Neural cell (in vitro differentiated cells): ENCODE results near the gene CNRIP1. TPM values are rescaled to one million over a fixed set of nuclear protein-coding genes. Genes with fewer than 3 reads are reported as not detected.

Source experiments
- H2AFZ ChIP-seq: fragments of 200-600, 300-800 bp; sonication (generic), shearing (Covaris generic); 2 replicates; pipeline ENCODE4 v1.6.0; 2014; ENCODE audit warnings: low read depth, mild to moderate bottlenecking, antibody characterized with exemption, low read length, moderate library complexity
- H3F3A ChIP-seq: fragments of 200-600 bp; shearing (Covaris generic); 2 replicates; pipeline ENCODE4 v1.6.1; 2016; ENCODE audit warnings: mild to moderate bottlenecking, moderate library complexity, mixed read lengths, antibody characterized with exemption, low read length; ENCODE audit not compliant: insufficient read depth, poor library complexity, severe bottlenecking
- H3K27ac ChIP-seq: fragments of 200-600, 300-800 bp; sonication (generic), shearing (Covaris generic); 2 replicates; pipeline ENCODE4 v1.5.1; 2014; ENCODE audit warnings: mild to moderate bottlenecking, low read length, moderate library complexity
- H3K27me3 ChIP-seq: fragments of 300-800, 200-600 bp; sonication (generic), shearing (Covaris generic); 2 replicates; pipeline ENCODE4 v1.6.0; 2014; ENCODE audit warnings: mild to moderate bottlenecking, low read depth, low read length, moderate library complexity; ENCODE audit not compliant: insufficient read depth
- H3K36me3 ChIP-seq: fragments of 300-800, 200-600 bp; sonication (generic), shearing (Covaris generic); 2 replicates; pipeline ENCODE4 v1.5.1; 2014; ENCODE audit warnings: mild to moderate bottlenecking, antibody characterized with exemption, low read length, moderate library complexity; ENCODE audit not compliant: insufficient read depth
- H3K4me2 ChIP-seq: fragments of 300-800, 200-600 bp; sonication (generic), shearing (Covaris generic); 2 replicates; pipeline ENCODE4 v1.6.0; 2014; ENCODE audit warnings: mild to moderate bottlenecking, low read length
- H3K4me3 ChIP-seq: fragments of 300-800, 200-600 bp; sonication (generic), shearing (Covaris generic); 2 replicates; pipeline ENCODE4 v1.5.1; 2014; ENCODE audit warnings: mild to moderate bottlenecking, low read length, moderate library complexity
- H3K79me2 ChIP-seq: fragments of 200-600 bp; shearing (Covaris generic); replicated peaks from 2 replicates; pipeline ENCODE4 v1.6.0; 2014; ENCODE audit warnings: mild to moderate bottlenecking, low read length, moderate library complexity; ENCODE audit not compliant: insufficient read depth
- H3K9ac ChIP-seq: fragments of 300-800, 200-600 bp; sonication (generic), shearing (Covaris generic); 2 replicates; pipeline ENCODE4 v1.6.1; 2016; ENCODE audit warnings: mild to moderate bottlenecking, low read length, mixed read lengths
- H3K9me2 ChIP-seq: fragments of 200-600 bp; shearing (Covaris generic); 2 replicates; pipeline ENCODE4 v1.6.1; 2016; ENCODE audit warnings: mild to moderate bottlenecking, low read length, mixed read lengths; ENCODE audit not compliant: insufficient read depth
- H3K9me3 ChIP-seq: fragments of 200-600, 300-800 bp; sonication (generic), shearing (Covaris generic); 2 replicates; pipeline ENCODE4 v1.6.1; 2016; ENCODE audit warnings: mild to moderate bottlenecking, mixed run types, low read length, moderate library complexity, mixed read lengths
- H4K20me1 ChIP-seq: fragments of 200-600 bp; shearing (Covaris generic); 2 replicates; pipeline ENCODE4 v1.6.1; 2016; ENCODE audit warnings: mild to moderate bottlenecking, mixed run types; ENCODE audit not compliant: insufficient read depth
- EP300 ChIP-seq: fragments of 450-650 bp; conservative IDR thresholded peaks from 2 replicates; pipeline ENCODE4 v1.6.1; 2014; ENCODE audit warnings: antibody characterized with exemption, mild to moderate bottlenecking, moderate library complexity; ENCODE audit not compliant: poor library complexity, severe bottlenecking
- EZH2 ChIP-seq: fragments of 200-600, 300-800 bp; shearing (Covaris generic), sonication (generic); IDR thresholded peaks from 2 replicates; pipeline ENCODE4 v1.6.1; 2014; ENCODE audit warnings: antibody characterized with exemption, low read length, borderline replicate concordance, mild to moderate bottlenecking; ENCODE audit not compliant: insufficient read depth, poor library complexity, severe bottlenecking
- MXI1 ChIP-seq: fragments of 450-650 bp; conservative IDR thresholded peaks from 2 replicates; pipeline ENCODE4 v1.6.1; 2014; ENCODE audit warnings: antibody characterized with exemption, mild to moderate bottlenecking; ENCODE audit not compliant: poor library complexity, severe bottlenecking
- POLR2AphosphoS5 ChIP-seq: IDR thresholded peaks from 2 replicates; pipeline ENCODE4 v1.6.1; 2012
- RAD21 ChIP-seq: fragments of 450-650 bp; conservative IDR thresholded peaks from 2 replicates; pipeline ENCODE4 v1.6.1; 2014; ENCODE audit warnings: antibody characterized with exemption, mild to moderate bottlenecking, moderate library complexity
- SMC3 ChIP-seq: fragments of 450-650 bp; conservative IDR thresholded peaks from 2 replicates; pipeline ENCODE4 v1.6.1; 2014; ENCODE audit warnings: antibody characterized with exemption, mild to moderate bottlenecking, moderate library complexity; ENCODE audit not compliant: poor library complexity
- TAF1 ChIP-seq: IDR thresholded peaks from 2 replicates; pipeline ENCODE4 v1.6.1; 2012; ENCODE audit warnings: low read depth
- polyA plus RNA-seq: library from polyadenylated mRNA; depleted of rRNA; stranded (reverse); fragments of >200 nt; gene quantifications from 2 replicates; pipeline ENCODE4 v1.2.3, GENCODE V29; 2014
- TF ChIP-seq, protein P1 (sequence below): fragments of 450-650 bp; IDR thresholded peaks from 2 replicates; pipeline ENCODE4 v1.5.1; 2014; ENCODE audit warnings: antibody characterized with exemption, mild to moderate bottlenecking, moderate library complexity; ENCODE audit not compliant: poor library complexity, severe bottlenecking
- TF ChIP-seq, protein P2 (sequence below): IDR thresholded peaks from 2 replicates; pipeline ENCODE4 v1.6.1; 2012; ENCODE audit warnings: borderline replicate concordance

CNRIP1 gene
- polyA plus RNA-seq, 1 donor from 2014 or later = 28.2 TPM

DNA sequence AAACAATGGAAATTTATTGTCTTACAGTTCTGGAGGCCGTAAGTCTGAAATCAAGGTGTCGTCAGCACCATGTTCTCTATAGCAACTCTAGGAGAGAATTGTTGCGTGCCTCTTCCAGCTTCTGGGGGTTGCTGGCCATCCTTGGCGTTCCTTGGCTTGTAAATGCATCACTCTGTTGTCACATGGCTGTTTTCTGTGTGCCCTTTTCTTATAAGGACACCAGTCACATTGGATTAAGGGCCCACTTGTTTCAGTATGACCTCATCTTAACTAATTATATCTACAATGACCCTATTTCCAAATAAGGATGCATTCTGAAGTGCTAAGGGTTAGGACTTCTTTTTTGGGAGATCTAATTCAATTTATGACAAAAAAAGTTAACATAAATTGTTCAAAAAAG lies 44.0 kb upstream of the CNRIP1 start:
- Histone ChIP-seq H3K4me3 (no peak overlapping the region), H4K20me1 (no peaks in the 10 kb centered on the region)
- TF ChIP-seq TAF1 (no peak), MXI1 (no peak), EP300 (no peak), EZH2 (no peak), RAD21 (no peak), SMC3 (no peak), POLR2AphosphoS5 (no peak)
- TF ChIP-seq, protein P1, sequence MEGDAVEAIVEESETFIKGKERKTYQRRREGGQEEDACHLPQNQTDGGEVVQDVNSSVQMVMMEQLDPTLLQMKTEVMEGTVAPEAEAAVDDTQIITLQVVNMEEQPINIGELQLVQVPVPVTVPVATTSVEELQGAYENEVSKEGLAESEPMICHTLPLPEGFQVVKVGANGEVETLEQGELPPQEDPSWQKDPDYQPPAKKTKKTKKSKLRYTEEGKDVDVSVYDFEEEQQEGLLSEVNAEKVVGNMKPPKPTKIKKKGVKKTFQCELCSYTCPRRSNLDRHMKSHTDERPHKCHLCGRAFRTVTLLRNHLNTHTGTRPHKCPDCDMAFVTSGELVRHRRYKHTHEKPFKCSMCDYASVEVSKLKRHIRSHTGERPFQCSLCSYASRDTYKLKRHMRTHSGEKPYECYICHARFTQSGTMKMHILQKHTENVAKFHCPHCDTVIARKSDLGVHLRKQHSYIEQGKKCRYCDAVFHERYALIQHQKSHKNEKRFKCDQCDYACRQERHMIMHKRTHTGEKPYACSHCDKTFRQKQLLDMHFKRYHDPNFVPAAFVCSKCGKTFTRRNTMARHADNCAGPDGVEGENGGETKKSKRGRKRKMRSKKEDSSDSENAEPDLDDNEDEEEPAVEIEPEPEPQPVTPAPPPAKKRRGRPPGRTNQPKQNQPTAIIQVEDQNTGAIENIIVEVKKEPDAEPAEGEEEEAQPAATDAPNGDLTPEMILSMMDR = no peak
- TF ChIP-seq, protein P2, sequence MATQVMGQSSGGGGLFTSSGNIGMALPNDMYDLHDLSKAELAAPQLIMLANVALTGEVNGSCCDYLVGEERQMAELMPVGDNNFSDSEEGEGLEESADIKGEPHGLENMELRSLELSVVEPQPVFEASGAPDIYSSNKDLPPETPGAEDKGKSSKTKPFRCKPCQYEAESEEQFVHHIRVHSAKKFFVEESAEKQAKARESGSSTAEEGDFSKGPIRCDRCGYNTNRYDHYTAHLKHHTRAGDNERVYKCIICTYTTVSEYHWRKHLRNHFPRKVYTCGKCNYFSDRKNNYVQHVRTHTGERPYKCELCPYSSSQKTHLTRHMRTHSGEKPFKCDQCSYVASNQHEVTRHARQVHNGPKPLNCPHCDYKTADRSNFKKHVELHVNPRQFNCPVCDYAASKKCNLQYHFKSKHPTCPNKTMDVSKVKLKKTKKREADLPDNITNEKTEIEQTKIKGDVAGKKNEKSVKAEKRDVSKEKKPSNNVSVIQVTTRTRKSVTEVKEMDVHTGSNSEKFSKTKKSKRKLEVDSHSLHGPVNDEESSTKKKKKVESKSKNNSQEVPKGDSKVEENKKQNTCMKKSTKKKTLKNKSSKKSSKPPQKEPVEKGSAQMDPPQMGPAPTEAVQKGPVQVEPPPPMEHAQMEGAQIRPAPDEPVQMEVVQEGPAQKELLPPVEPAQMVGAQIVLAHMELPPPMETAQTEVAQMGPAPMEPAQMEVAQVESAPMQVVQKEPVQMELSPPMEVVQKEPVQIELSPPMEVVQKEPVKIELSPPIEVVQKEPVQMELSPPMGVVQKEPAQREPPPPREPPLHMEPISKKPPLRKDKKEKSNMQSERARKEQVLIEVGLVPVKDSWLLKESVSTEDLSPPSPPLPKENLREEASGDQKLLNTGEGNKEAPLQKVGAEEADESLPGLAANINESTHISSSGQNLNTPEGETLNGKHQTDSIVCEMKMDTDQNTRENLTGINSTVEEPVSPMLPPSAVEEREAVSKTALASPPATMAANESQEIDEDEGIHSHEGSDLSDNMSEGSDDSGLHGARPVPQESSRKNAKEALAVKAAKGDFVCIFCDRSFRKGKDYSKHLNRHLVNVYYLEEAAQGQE = no peak

DNA sequence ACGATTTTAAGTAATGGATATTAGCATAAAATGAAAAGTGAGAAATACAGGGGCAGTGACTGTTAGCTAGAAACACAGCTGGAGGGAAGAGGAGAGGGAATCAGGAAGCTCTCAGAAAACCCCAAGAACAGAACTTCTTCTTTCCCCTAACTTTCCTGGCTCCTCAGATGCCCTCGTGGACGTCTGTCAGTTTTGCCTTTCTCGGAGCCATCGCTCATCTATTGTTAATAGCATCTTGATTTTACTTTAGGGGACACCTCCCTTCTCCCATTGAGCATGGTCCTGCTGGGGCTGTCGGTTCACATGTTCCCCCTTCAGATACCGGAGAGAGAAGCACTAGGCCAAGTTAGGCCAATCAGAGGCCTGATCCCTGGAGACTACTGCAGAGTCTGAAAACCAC lies 43.0 kb upstream of the CNRIP1 start:
- no peak overlapping the region for H3K9ac ChIP-seq
- H3K4me2 ChIP-seq = no peak overlapping the region
- H3K27ac ChIP-seq = no peak overlapping the region
- no peaks in the 10 kb centered on the region for H4K20me1 ChIP-seq
- no peaks in the 10 kb centered on the region for H3K9me2 ChIP-seq
- no peak for TF ChIP-seq EZH2
- TF ChIP-seq POLR2AphosphoS5 = no peak
- TF ChIP-seq RAD21 = no peak
- TF ChIP-seq MXI1 = no peak
- TF ChIP-seq, protein P1 = no peak
- TF ChIP-seq, protein P2 = no peak
- no peak for TF ChIP-seq TAF1
- TF ChIP-seq EP300 = no peak
- TF ChIP-seq SMC3 = no peak
- H3K9me3 ChIP-seq = no peaks in the 10 kb centered on the region
- H3K79me2 ChIP-seq = no peaks in the 10 kb centered on the region
- H3F3A ChIP-seq = no peaks in the 10 kb centered on the region
- H3K4me3 ChIP-seq = no peak overlapping the region
- H3K27me3 ChIP-seq = no peaks in the 10 kb centered on the region
- no peaks in the 10 kb centered on the region for H3K36me3 ChIP-seq
- no peak overlapping the region for H2AFZ ChIP-seq

More for the DNA sequence above, 44.0 kb upstream of the CNRIP1 start:
- Histone ChIP-seq H3K27ac (no peak overlapping the region), H3K79me2 (no peaks in the 10 kb centered on the region), H3K36me3 (no peaks in the 10 kb centered on the region), H3K4me2 (no peak overlapping the region), H3K9ac (no peak overlapping the region), H3F3A (no peaks in the 10 kb centered on the region), H3K27me3 (no peaks in the 10 kb centered on the region), H2AFZ (no peak overlapping the region), H3K9me3 (no peaks in the 10 kb centered on the region), H3K9me2 (no peaks in the 10 kb centered on the region)
